HepG2 (cell line): ENCODE measurements around the gene BICRAL. TPM values are rescaled to one million over a fixed set of nuclear protein-coding genes. Genes with fewer than 3 reads are reported as not detected.

Experiments used
- ATAC-seq: fragments of 200-7000 bp; cut with Tn5 transposase; 3 replicates; pipeline ENCODE4 v1.9.1; 2020; ENCODE audit warnings: mild to moderate bottlenecking, moderate library complexity
- BruUV-seq: library from RNA; stranded (reverse); fragments of 400-500 nt; replicated peaks from 2 replicates; lab custom pipeline; 2021; lab: Mats Ljungman, UMichigan
- CTCF ChIA-PET: fragments of 300-600 bp; formaldehyde crosslinking; extraction: SDS; loops from one replicate; lab custom pipeline; 2021; ENCODE audit warnings: low total read pairs, inconsistent platforms, low intra/inter-chr PET ratio; lab: Yijun Ruan, JAX
- POLR2A ChIA-PET: fragments of 350-600 bp; sonication (Branson Sonifier 250); formaldehyde crosslinking; loops from one replicate; lab custom pipeline; 2020; ENCODE audit warnings: antibody characterized with exemption, inconsistent platforms; lab: Yijun Ruan, JAX
- DNase-seq: peaks from one replicate; pipeline ENCODE4 v3.0.0-alpha.2; 2015; ENCODE audit warnings: low spot score
- FAIRE-seq: peaks from 3 replicates; lab custom pipeline; 2011; peaks lifted over from hg19 to GRCh38; lab: Jason Lieb, UNC
- H2AFZ ChIP-seq: one replicate; pipeline ENCODE4 v1.6.1; 2011; ENCODE audit warnings: low read length, inconsistent platforms
- H3K27ac ChIP-seq: fragments of 300-600 bp; 3 replicates; pipeline ENCODE4 v1.8.0; 2011; ENCODE audit warnings: mixed run types, mild to moderate bottlenecking, mixed read lengths, low read length, inconsistent platforms; ENCODE audit not compliant: insufficient read depth; ENCODE audit errors: extremely low read length
- H3K27me3 ChIP-seq, 2 experiments: fragments of 200-600 bp in 1 of 2; 2 replicates in 1 of 2; 3 replicates in 1 of 2; pipeline versions ENCODE4 v1.6.0 to v1.8.0; 2011; ENCODE audit warnings: low read length in 2 of 2, mild to moderate bottlenecking in 2 of 2, moderate library complexity in 2 of 2, inconsistent platforms in 1 of 2; ENCODE audit not compliant: insufficient read depth in 2 of 2, control insufficient read depth in 1 of 2
- H3K36me3 ChIP-seq, 2 experiments: fragments of 200-600 bp in 1 of 2; replicated peaks in 1 of 2; 2 replicates in 1 of 2; 3 replicates in 1 of 2; pipeline versions ENCODE4 v1.5.1 to v1.8.0; 2011; ENCODE audit warnings: low read length in 2 of 2, inconsistent platforms in 1 of 2; ENCODE audit not compliant: insufficient read depth in 2 of 2, control insufficient read depth in 1 of 2
- H3K4me1 ChIP-seq: 2 replicates; pipeline ENCODE4 v1.5.1; 2012; ENCODE audit warnings: low read length, inconsistent platforms; ENCODE audit not compliant: insufficient read depth
- H3K4me2 ChIP-seq: 2 replicates; pipeline ENCODE4 v1.6.0; 2011; ENCODE audit warnings: low read depth, low read length, inconsistent platforms
- H3K4me3 ChIP-seq, 3 experiments: fragments of 200-600 bp in 1 of 3; sonication (generic), shearing (Covaris generic) in 1 of 3; replicated peaks in 1 of 3; 2 replicates each; pipeline ENCODE4 v1.5.1; 2011 to 2016; ENCODE audit warnings: low read length in 3 of 3, inconsistent platforms in 2 of 3, low read depth in 2 of 3, mild to moderate bottlenecking in 2 of 3, control low read depth in 1 of 3, mixed read lengths in 1 of 3; ENCODE audit not compliant: insufficient read depth in 1 of 3
- H3K79me2 ChIP-seq: one replicate; pipeline ENCODE4 v1.6.1; 2011; ENCODE audit warnings: low read length, inconsistent platforms; ENCODE audit not compliant: insufficient read depth
- H3K9ac ChIP-seq: 2 replicates; pipeline ENCODE4 v1.6.0; 2011; ENCODE audit warnings: mild to moderate bottlenecking, low read depth, low read length, inconsistent platforms; ENCODE audit not compliant: insufficient read depth
- H3K9me3 ChIP-seq: 2 replicates; pipeline ENCODE4 v1.5.1; 2012; ENCODE audit warnings: mild to moderate bottlenecking, low read length
- H4K20me1 ChIP-seq: 2 replicates; pipeline ENCODE4 v1.6.0; 2011; ENCODE audit warnings: inconsistent platforms, mild to moderate bottlenecking, low read length, moderate library complexity; ENCODE audit not compliant: insufficient read depth
- ARID2 ChIP-seq: sonication (generic); formaldehyde crosslinking; IDR thresholded peaks from 2 replicates; pipeline ENCODE4 v1.8.1; 2022; ENCODE audit warnings: mild to moderate bottlenecking, missing genetic modification reagents, borderline replicate concordance
- LCORL ChIP-seq, 2 experiments: fragments of 450-650 bp in 1 of 2; sonication (generic) in 1 of 2; formaldehyde crosslinking in 1 of 2; IDR thresholded peaks; 2 replicates each; pipeline versions ENCODE4 v1.5.0 to v1.6.1; 2017 to 2020; ENCODE audit warnings: antibody characterized with exemption in 1 of 2, missing genetic modification reagents in 1 of 2
- TSC22D2 ChIP-seq: sonication (generic); formaldehyde crosslinking; IDR thresholded peaks from 2 replicates; pipeline ENCODE4 v1.5.1; 2020; ENCODE audit warnings: missing genetic modification reagents, mild to moderate bottlenecking, borderline replicate concordance
- ZNF530 ChIP-seq: sonication (generic); formaldehyde crosslinking; IDR thresholded peaks from 2 replicates; pipeline ENCODE4 v1.5.0; 2020; ENCODE audit warnings: low read depth, mild to moderate bottlenecking, missing genetic modification reagents
- ZNF615 ChIP-seq: sonication (generic); formaldehyde crosslinking; IDR thresholded peaks from 2 replicates; pipeline ENCODE4 v1.5.0; 2020; ENCODE audit warnings: mild to moderate bottlenecking, missing genetic modification reagents, borderline replicate concordance
- ZNF678 ChIP-seq: sonication (generic); formaldehyde crosslinking; IDR thresholded peaks from 2 replicates; pipeline ENCODE4 v1.4.0; 2020; ENCODE audit warnings: mild to moderate bottlenecking, missing genetic modification reagents
- ZNF7 ChIP-seq: IDR thresholded peaks from 2 replicates; pipeline ENCODE4 v1.6.1; 2016; ENCODE audit warnings: missing biosample characterization, missing genetic modification reagents
- ZNF724P ChIP-seq: sonication (generic); formaldehyde crosslinking; IDR thresholded peaks from 2 replicates; pipeline ENCODE4 v1.8.0; 2022; ENCODE audit warnings: missing genetic modification reagents, borderline replicate concordance
- ZSCAN31 ChIP-seq: sonication (generic); formaldehyde crosslinking; IDR thresholded peaks from 2 replicates; pipeline ENCODE4 v1.5.0; 2020; ENCODE audit warnings: low read depth, mild to moderate bottlenecking, missing genetic modification reagents
- WGBS: methylation state at CpG from one replicate; pipeline ENCODE4 v1.1.6; 2017; ENCODE audit warnings: low lambda C conversion rate; 5-methylcytosine and 5-hydroxymethylcytosine counted together
- in situ Hi-C: cut with HindIII; loops from 2 replicates; pipeline ENCODE4 v1.10.0; 2017; ENCODE audit warnings: low pct_unique_long_range_greater_than_20kb; ENCODE audit not compliant: extremely low pct_ligation_motif_present
- intact Hi-C: fragments of 100-400 bp; cut with micrococcal nuclease; formaldehyde crosslinking; loops from one replicate; pipeline ENCODE4 v1.10.0; 2022; ENCODE audit not compliant: unreplicated experiment
- polyA plus RNA-seq, 8 experiments: library from polyadenylated mRNA; depleted of rRNA in 3 of 8; stranded (reverse) in 7 of 8; unstranded in 1 of 8; fragments of >200 nt; fragmentation: Illumina TruSeq in 4 of 8; extraction: Trizol in 4 of 8; gene quantifications; 2 replicates each; pipeline versions ENCODE4 v1.2.1 to v1.2.3, GENCODE V29; 2011 to 2016; ENCODE audit warnings: low read depth in 4 of 8, missing spikeins in 1 of 8, mixed read lengths in 1 of 8; ENCODE audit not compliant: insufficient read depth in 1 of 8
- total RNA-seq, 5 experiments: library from RNA; depleted of rRNA; stranded (reverse); fragments of >200 nt; fragmentation: Illumina TruSeq; extraction: Trizol; gene quantifications; 2 replicates each; pipeline ENCODE4 v1.2.3, GENCODE V29; 2016; ENCODE audit warnings: low read depth in 1 of 5
- TF ChIP-seq, protein P1 (sequence below): sonication (generic); formaldehyde crosslinking; IDR thresholded peaks from 2 replicates; pipeline ENCODE4 v1.9.0; 2021; ENCODE audit warnings: mild to moderate bottlenecking, missing genetic modification reagents
- TF ChIP-seq, protein P2 (sequence below), 2 experiments: IDR thresholded peaks; 2 replicates each; pipeline ENCODE4 v1.6.1; 2011 to 2012; ENCODE audit warnings: low read length in 2 of 2, borderline replicate concordance in 1 of 2, low read depth in 1 of 2, mild to moderate bottlenecking in 1 of 2, moderate library complexity in 1 of 2

The BICRAL gene
- total and polyA plus RNA-seq, 2 of the 13 experiments (the other 11 are each of a cell fraction or from before 2014, with no cell fraction given) = 5.0 to 13.5 TPM

DNA sequence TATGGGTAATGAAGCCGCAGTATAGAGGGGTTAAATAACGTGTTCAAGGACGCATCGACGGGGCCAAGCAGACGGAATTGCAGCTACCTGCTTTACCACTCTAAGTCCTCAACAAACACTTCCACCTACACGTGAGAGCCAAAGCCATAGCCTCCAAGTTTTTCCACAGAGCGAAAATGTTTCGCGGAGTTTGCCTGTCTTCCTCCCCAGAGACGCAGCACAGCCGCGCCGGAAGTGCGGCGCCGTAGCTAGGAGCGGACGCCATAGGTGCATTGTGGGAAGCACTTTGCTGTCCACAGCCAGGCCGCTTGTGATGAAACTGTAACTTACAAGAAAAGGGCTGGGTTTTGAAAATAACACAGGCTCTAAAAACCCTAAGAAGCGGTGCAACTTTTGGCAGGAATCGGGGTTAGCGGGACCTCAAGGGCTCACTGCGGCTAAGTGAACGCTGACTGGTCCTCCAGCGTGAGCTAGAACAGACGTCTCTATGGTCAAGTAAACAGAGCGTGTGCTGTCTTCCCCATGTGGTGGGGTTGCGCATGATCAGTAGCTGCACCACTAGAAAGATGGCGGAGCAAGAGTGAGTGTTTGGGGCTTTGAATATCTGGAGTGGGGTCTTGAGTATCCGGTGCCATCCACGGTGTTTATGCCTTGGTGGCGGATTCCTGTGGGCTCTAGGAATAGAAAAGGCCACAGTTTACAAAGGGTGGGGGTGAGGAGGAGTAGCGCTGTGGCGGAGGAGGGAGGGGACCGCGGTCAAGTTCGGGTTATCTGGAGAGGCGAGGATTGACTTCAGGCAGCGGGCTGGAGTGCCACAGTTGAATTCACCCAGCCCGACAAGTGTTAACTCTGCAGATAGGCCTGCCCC, 97.8 kb downstream of the BICRAL start, which contains the start of gene RPL7L1:
Gene RPL7L1 (plus strand): TSS at position 245 of the 868 bp plus-strand sequence. CDS start 295 bp downstream, at position 540.
- Histone ChIP-seq H4K20me1 (peaks cover 11% of the 10 kb centered on the region), H2AFZ (peak within 1 kb of the TSS; percentile 89), H3K4me1 (peaks cover 65% of the 10 kb centered on the region), H3K27me3 (no peaks in the 10 kb centered on the region; a peak in 1 of 5 replicates), H3K36me3 (peaks cover 17 to 26% of the 10 kb centered on the region in 2 experiments), H3K79me2 (peaks cover 42% of the 10 kb centered on the region), H3K9ac (peak within 1 kb of the TSS; percentile 97), H3K27ac (peak within 1 kb of the TSS; percentile 93), H3K9me3 (no peaks in the 10 kb centered on the region), H3K4me2 (peak within 1 kb of the TSS; percentile 84), H3K4me3 (peak within 1 kb of the TSS; percentile 85 to 92 (median 89))
- CTCF ChIA-PET = no interaction called here
- in situ Hi-C loops = loop anchor here (5.0 kb wide), 1 partner anchor 217 kb away; no protein-coding TSS in a partner anchor
- ATAC-seq (peak; percentile 94), DNase-seq (peak; percentile 95), FAIRE-seq (peak; percentile 91)
- TSS peak; percentile 99 for BruUV-seq
- 0% methylated on average over 41 of the region's 41 CpGs for WGBS
- intact Hi-C loops = loop anchor here (1.0 to 2.0 kb wide), 2 partner anchors 11 to 133 kb away; partner anchors contain the start of gene TBCC
- POLR2A ChIA-PET = interaction anchor here (0.8 to 6.4 kb wide), 37 partner anchors 11 to 1092 kb away, joined by 3 to 147 read pairs (median 4); partner anchors contain the start of genes BICRAL, CNPY3, CUL7 and GNMT
- TF ChIP-seq ZNF530 (CRISPR knock-in tag) = no peak
- peak; percentile 91 for TF ChIP-seq ZSCAN31 (CRISPR knock-in tag)
- TF ChIP-seq ZNF615 (CRISPR knock-in tag) = no peak
- peak; percentile 59; the same call in 1 of the 2 replicates for TF ChIP-seq ARID2
- peak; percentile 45; the same call in 1 of the 2 replicates for TF ChIP-seq ZNF724P (CRISPR knock-in tag)
- TF ChIP-seq LCORL (IDR thresholded peaks at IDR 0.05) = no peak
- TF ChIP-seq LCORL (CRISPR knock-in tag; IDR thresholded peaks at IDR 0.05) = peak; percentile 10; the same call in 1 of the 2 replicates
- TF ChIP-seq ZNF678 (CRISPR knock-in tag) = peak; percentile 76; the same call in 1 of the 2 replicates
- TF ChIP-seq ZNF7 (CRISPR knock-in tag) = no peak
- TF ChIP-seq TSC22D2 (CRISPR knock-in tag) = peak; percentile 86; the same call in 1 of the 2 replicates
- TF ChIP-seq, protein P1, sequence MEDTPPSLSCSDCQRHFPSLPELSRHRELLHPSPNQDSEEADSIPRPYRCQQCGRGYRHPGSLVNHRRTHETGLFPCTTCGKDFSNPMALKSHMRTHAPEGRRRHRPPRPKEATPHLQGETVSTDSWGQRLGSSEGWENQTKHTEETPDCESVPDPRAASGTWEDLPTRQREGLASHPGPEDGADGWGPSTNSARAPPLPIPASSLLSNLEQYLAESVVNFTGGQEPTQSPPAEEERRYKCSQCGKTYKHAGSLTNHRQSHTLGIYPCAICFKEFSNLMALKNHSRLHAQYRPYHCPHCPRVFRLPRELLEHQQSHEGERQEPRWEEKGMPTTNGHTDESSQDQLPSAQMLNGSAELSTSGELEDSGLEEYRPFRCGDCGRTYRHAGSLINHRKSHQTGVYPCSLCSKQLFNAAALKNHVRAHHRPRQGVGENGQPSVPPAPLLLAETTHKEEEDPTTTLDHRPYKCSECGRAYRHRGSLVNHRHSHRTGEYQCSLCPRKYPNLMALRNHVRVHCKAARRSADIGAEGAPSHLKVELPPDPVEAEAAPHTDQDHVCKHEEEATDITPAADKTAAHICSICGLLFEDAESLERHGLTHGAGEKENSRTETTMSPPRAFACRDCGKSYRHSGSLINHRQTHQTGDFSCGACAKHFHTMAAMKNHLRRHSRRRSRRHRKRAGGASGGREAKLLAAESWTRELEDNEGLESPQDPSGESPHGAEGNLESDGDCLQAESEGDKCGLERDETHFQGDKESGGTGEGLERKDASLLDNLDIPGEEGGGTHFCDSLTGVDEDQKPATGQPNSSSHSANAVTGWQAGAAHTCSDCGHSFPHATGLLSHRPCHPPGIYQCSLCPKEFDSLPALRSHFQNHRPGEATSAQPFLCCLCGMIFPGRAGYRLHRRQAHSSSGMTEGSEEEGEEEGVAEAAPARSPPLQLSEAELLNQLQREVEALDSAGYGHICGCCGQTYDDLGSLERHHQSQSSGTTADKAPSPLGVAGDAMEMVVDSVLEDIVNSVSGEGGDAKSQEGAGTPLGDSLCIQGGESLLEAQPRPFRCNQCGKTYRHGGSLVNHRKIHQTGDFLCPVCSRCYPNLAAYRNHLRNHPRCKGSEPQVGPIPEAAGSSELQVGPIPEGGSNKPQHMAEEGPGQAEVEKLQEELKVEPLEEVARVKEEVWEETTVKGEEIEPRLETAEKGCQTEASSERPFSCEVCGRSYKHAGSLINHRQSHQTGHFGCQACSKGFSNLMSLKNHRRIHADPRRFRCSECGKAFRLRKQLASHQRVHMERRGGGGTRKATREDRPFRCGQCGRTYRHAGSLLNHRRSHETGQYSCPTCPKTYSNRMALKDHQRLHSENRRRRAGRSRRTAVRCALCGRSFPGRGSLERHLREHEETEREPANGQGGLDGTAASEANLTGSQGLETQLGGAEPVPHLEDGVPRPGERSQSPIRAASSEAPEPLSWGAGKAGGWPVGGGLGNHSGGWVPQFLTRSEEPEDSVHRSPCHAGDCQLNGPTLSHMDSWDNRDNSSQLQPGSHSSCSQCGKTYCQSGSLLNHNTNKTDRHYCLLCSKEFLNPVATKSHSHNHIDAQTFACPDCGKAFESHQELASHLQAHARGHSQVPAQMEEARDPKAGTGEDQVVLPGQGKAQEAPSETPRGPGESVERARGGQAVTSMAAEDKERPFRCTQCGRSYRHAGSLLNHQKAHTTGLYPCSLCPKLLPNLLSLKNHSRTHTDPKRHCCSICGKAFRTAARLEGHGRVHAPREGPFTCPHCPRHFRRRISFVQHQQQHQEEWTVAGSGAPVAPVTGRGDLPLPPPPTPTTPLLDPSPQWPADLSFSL = no peak
- TF ChIP-seq, protein P2, sequence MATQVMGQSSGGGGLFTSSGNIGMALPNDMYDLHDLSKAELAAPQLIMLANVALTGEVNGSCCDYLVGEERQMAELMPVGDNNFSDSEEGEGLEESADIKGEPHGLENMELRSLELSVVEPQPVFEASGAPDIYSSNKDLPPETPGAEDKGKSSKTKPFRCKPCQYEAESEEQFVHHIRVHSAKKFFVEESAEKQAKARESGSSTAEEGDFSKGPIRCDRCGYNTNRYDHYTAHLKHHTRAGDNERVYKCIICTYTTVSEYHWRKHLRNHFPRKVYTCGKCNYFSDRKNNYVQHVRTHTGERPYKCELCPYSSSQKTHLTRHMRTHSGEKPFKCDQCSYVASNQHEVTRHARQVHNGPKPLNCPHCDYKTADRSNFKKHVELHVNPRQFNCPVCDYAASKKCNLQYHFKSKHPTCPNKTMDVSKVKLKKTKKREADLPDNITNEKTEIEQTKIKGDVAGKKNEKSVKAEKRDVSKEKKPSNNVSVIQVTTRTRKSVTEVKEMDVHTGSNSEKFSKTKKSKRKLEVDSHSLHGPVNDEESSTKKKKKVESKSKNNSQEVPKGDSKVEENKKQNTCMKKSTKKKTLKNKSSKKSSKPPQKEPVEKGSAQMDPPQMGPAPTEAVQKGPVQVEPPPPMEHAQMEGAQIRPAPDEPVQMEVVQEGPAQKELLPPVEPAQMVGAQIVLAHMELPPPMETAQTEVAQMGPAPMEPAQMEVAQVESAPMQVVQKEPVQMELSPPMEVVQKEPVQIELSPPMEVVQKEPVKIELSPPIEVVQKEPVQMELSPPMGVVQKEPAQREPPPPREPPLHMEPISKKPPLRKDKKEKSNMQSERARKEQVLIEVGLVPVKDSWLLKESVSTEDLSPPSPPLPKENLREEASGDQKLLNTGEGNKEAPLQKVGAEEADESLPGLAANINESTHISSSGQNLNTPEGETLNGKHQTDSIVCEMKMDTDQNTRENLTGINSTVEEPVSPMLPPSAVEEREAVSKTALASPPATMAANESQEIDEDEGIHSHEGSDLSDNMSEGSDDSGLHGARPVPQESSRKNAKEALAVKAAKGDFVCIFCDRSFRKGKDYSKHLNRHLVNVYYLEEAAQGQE (IDR thresholded peaks at IDR 0.05; ENCODE audit: borderline replicate concordance in 1 of 2, low read depth in 1 of 2, low read length in 2 of 2) = peak in 1 of 2 experiments; percentile 69; a peak in 2 of 4 replicates
